Fibroblast of villous mesenchyme (primary cell): ENCODE data around the gene MRPS27. TPM values are rescaled to one million over a fixed set of nuclear protein-coding genes. Genes with fewer than 3 reads are reported as not detected.
A peak's percentile ranks its signal among the peaks of the same experiment; 100 is the strongest.

ENCODE experiments used
- DNase-seq: peaks from one replicate; pipeline ENCODE4 v3.0.0-alpha.2; 2010; ENCODE audit warnings: low read depth
- H3K4me3 ChIP-seq: 2 replicates; pipeline ENCODE4 v1.5.1; 2011; ENCODE audit warnings: low read depth, mild to moderate bottlenecking, low read length
- total RNA-seq: library from RNA; depleted of rRNA; stranded (reverse); fragments of >200 nt; gene quantifications from 2 replicates; pipeline ENCODE4 v1.2.3, GENCODE V29; 2012
- TF ChIP-seq, protein P1 (sequence below): IDR thresholded peaks from 2 replicates; pipeline ENCODE4 v1.5.1; 2012; ENCODE audit warnings: low read depth, mild to moderate bottlenecking, low read length; ENCODE audit not compliant: insufficient read depth

Gene MRPS27
- total RNA-seq, 1 donor: 88.5 TPM

DNA sequence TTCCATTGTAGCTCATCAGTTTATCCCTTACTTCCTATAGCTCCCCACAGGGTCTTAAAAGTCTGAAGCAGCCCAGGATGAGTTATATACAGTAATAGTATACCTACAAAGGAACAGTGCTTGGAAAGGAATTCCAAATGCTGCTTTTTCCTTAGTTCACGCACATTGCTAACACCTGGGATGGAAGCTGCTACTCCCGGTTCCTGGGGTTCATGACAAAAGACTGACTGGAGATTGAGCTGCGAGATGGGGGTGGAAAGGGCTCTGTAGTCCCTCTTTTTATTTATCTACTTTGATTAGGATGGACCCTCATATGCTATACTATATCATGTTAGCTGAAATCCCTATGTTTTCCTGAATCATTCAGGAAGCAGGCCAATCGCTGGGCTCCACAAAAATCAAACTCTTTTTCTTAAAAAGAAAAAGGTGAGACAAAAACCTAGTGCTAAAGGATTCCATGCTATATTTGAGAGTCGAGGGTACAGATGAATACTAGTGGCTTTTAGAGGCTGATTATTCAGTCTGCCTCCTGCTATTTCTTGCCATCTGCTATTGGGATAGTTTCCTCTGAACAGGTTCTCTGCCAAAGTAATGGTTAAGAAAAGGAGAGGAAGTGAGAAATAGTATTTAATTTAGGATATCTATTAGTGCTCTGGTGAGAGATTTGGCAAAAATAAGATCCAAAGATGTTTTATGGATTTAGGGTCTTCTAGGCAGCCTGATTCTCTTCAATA, 81.2 kb downstream of the MRPS27 start:
- TF ChIP-seq, protein P1, sequence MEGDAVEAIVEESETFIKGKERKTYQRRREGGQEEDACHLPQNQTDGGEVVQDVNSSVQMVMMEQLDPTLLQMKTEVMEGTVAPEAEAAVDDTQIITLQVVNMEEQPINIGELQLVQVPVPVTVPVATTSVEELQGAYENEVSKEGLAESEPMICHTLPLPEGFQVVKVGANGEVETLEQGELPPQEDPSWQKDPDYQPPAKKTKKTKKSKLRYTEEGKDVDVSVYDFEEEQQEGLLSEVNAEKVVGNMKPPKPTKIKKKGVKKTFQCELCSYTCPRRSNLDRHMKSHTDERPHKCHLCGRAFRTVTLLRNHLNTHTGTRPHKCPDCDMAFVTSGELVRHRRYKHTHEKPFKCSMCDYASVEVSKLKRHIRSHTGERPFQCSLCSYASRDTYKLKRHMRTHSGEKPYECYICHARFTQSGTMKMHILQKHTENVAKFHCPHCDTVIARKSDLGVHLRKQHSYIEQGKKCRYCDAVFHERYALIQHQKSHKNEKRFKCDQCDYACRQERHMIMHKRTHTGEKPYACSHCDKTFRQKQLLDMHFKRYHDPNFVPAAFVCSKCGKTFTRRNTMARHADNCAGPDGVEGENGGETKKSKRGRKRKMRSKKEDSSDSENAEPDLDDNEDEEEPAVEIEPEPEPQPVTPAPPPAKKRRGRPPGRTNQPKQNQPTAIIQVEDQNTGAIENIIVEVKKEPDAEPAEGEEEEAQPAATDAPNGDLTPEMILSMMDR: no peak
- no peak for DNase-seq
- H3K4me3 ChIP-seq: no peak overlapping the region

DNA sequence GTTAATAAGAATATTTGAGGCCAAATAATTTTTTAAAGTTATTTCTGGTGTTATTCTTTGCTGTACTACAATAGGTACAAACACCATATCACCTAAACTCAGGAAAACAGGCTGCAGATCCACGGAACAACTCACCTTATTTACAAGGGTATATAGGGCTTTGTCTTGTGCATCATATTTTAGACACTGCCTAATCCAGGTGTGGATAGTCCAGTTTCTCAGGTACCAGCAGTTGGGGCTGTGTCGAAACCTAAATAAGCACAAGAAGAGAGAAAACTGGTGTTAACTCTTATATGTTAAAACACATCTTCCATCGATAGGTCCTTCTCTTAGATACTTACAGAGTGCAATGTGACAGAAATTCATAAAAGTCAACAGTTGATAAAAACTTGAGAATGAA, 82.2 kb downstream of the MRPS27 start:
- TF ChIP-seq, protein P1: no peak
- no peak for DNase-seq
- H3K4me3 ChIP-seq: no peak overlapping the region

DNA sequence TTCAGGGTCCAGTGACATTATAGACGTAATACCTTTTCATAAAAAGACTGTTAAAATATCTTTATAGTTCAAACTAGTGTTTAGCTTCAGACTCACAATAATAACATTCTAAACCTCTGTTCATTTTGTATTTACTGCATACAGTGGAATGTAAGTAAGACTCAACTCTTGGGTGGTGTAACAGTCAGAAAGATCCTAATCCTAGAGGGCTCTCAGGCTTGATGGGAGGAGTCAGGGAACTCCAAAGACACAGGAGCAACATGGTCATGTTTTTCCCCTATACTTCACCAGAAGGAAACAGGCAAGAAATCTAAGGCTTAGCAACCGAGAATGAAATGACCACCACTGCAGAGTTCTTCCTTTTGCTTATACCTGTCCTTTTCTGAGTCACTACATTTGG, 82.6 kb downstream of the MRPS27 start:
- peak; percentile 61 for DNase-seq
- no peak overlapping the region for H3K4me3 ChIP-seq
- TF ChIP-seq, protein P1: no peak

DNA sequence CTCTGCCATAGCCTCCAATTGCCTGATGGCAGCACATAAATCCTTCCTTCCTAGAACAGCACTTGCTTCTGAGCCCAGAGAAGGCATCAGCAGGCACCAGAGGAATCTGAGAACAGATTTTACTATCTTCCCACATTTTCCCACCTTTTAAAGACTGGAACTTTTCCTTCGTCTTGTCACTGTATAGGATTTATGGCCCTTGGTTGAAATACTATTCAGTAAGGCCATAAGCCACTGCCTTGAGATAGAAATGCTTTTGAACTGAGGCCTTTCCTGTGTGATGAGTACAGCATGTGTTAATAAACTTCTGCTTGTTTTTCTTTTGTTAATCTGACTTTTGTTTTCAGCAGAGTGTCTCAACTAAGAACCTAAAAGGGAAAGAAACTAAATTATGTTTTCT, 84.3 kb downstream of the MRPS27 start:
- TF ChIP-seq, protein P1: no peak
- H3K4me3 ChIP-seq: no peak overlapping the region
- peak; percentile 82 for DNase-seq

DNA sequence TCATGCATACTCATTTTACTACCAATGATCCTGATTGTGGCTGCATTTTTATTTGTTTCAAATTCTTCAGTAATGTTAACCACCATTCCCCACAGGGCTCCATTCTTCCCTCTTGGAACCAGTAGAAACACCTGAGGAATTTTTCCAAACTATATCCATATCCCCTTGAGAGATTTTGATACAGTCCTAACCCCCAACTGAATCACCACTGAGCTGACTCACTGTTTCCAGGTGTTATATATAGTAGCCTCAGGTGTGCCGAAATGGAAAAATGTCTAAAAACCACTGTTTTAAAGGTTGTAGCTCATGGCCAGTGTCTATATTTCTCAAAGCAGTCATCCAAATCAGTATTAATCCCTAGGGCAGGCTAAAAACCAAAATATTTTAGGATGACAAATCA, 85.2 kb downstream of the MRPS27 start:
- H3K4me3 ChIP-seq: no peak overlapping the region
- DNase-seq: no peak
- TF ChIP-seq, protein P1: no peak

DNA sequence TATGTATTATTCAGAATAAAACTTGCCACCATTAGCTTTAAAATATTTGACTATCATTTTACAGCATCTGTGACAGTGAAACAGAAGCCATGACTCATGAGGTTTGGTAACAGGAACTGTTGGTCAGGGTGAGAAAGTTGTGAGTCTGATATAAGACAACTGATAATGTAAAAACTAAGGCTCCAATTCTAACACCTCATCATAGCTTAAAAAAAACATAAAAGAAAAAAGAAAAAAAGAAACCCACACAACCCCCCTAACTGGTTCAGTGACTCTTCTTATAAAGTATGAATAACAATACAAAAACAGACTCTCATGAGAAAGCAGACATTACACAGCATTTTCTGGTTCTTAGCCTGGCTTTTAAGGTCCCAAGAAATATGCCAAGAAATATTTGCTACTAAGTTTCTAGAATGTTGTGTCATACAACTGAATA, 85.8 kb downstream of the MRPS27 start:
- DNase-seq: peak; percentile 76
- TF ChIP-seq, protein P1: no peak
- no peak overlapping the region for H3K4me3 ChIP-seq

DNA sequence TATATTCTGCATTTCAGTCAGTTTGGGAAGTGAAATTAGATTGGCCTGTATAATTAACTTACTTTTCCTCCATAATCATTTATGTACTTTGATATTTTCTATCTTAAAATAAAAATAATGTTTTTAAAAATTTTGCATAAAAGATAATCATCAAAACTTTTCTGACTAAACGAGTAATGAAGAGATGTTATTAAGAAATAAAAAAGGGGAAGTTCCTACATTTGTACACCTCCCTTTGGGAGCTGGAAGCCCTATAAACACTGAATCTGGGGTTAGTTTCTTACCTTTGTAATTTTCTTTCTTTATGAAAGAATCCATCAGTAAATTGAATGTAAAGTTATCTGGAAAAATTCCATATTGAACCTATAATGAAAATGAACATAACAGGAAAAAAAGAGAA, 86.2 kb downstream of the MRPS27 start:
- TF ChIP-seq, protein P1: no peak
- no peak overlapping the region for H3K4me3 ChIP-seq
- no peak for DNase-seq
